ENCODE data around the gene GARIN5B. TPM values are rescaled to one million over a fixed set of nuclear protein-coding genes. Genes with fewer than 3 reads are reported as not detected.

The GARIN5B gene
- total and polyA plus RNA-seq, 2 donors (not counting 1 experiment from before 2014, with no cell fraction given), result not detected

DNA sequence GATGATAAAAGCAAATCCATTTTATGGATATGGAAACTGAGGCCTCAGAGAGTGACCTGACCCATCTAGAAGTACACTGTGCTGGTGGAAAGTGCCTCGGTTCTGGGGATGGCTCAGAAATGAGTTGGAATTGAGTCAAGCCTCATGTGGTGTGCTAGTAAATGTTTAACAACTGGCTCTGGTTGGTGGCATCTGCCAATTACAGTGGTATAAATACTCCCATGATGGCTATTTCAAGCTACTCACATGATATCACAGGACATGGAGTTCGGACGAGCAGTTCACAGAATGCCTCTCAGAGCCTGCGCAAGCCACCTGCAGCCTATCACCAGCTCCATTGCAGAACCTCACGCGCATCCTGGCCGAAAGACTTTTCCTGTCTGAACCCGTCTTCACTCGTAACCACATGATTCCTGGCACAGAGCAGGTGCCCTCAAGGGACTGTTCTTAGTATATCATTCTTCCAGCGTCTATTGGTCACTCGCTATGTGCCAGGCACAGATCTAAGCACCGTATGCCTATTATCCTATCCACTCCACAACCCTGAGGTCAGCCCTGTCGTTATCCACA is 47.0 kb downstream of the GARIN5B start:
- ChIA-PET POLR2A (no interaction called here), CTCF (no interaction called here)
- Histone ChIP-seq H3K4me3 (ENCODE audit: control extremely low read depth in 1 of 5, extremely low read depth in 1 of 5, insufficient read depth in 1 of 5, low read depth in 2 of 5, low read length in 4 of 5) (no peak overlapping the region), H3K9ac (ENCODE audit: low read length) (no peak overlapping the region), H2AFZ (ENCODE audit: insufficient read depth, low read depth, low read length, poor library complexity, severe bottlenecking) (no peak overlapping the region), H3K27ac (ENCODE audit: low read length in 2 of 2) (no peak overlapping the region), H3K4me1 (ENCODE audit: control insufficient read depth in 2 of 2, insufficient read depth in 2 of 2, low read length in 2 of 2) (no peaks in the 10 kb centered on the region), H3K9me3 (ENCODE audit: control extremely low read depth in 1 of 3, control insufficient read depth in 2 of 3, insufficient read depth in 1 of 3, low read length in 2 of 3) (no peaks in the 10 kb centered on the region), H4K20me1 (ENCODE audit: control insufficient read depth, insufficient read depth, low read length, poor library complexity, severe bottlenecking) (no peaks in the 10 kb centered on the region), H3K79me2 (ENCODE audit: control insufficient read depth, insufficient read depth, low read length) (no peaks in the 10 kb centered on the region), H3K4me2 (replicated peaks; ENCODE audit: low read depth, low read length, poor library complexity, severe bottlenecking) (no peak overlapping the region), H3K36me3 (replicated peaks in 1 of 2; ENCODE audit: control extremely low read depth in 1 of 2, control insufficient read depth in 1 of 2, extremely low read depth in 1 of 2, insufficient read depth in 2 of 2, low read length in 1 of 2) (no peaks in the 10 kb centered on the region), H3K27me3 (replicated peaks in 1 of 4; ENCODE audit: control extremely low read depth in 1 of 4, control insufficient read depth in 3 of 4, insufficient read depth in 4 of 4, low read length in 3 of 4) (no peaks in the 10 kb centered on the region)
- no peak for ATAC-seq (ENCODE audit: low read depth)
- WGBS (ENCODE audit: insufficient coverage), result 90% methylated on average over 13 of the region's 13 CpGs
- no peaks in the 10 kb centered on the region for H3K27me3 Mint-ChIP-seq
- H3K27ac Mint-ChIP-seq, result no peak overlapping the region
- no peaks in the 10 kb centered on the region for H3K9me3 Mint-ChIP-seq (ENCODE audit: insufficient read depth)
- intact Hi-C loops (cut with micrococcal nuclease), result no loop called here
- TF ChIP-seq, protein P1, sequence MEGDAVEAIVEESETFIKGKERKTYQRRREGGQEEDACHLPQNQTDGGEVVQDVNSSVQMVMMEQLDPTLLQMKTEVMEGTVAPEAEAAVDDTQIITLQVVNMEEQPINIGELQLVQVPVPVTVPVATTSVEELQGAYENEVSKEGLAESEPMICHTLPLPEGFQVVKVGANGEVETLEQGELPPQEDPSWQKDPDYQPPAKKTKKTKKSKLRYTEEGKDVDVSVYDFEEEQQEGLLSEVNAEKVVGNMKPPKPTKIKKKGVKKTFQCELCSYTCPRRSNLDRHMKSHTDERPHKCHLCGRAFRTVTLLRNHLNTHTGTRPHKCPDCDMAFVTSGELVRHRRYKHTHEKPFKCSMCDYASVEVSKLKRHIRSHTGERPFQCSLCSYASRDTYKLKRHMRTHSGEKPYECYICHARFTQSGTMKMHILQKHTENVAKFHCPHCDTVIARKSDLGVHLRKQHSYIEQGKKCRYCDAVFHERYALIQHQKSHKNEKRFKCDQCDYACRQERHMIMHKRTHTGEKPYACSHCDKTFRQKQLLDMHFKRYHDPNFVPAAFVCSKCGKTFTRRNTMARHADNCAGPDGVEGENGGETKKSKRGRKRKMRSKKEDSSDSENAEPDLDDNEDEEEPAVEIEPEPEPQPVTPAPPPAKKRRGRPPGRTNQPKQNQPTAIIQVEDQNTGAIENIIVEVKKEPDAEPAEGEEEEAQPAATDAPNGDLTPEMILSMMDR (IDR thresholded peaks at IDR 0.05), result no peak
- no peak for DNase-seq
- H3K4me1 Mint-ChIP-seq, result no peaks in the 10 kb centered on the region
- no peak overlapping the region for H3K4me3 Mint-ChIP-seq

DNA sequence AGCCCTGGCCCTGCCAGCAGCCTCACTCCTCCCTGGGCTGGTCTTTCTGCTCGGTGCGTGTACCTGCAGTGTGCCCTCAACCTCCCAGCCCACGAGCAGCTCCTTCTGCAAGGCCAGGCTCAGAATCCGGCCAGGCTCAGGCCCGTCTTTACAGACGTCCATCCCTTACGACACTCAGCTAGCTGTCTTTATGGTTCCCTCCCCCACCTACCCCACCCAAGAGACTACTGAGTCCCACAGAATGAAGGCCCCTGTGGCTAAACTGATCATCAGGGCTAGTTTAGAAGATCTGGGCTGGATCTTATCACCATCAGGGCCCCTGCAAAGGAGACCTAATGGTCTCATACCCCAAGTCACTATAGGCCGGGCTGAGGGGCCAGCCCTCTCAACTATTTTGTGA is 48.7 kb downstream of the GARIN5B start:
- ATAC-seq (ENCODE audit: low read depth), result no peak
- H2AFZ ChIP-seq (ENCODE audit: insufficient read depth, low read depth, low read length, poor library complexity, severe bottlenecking), result no peak overlapping the region
- intact Hi-C loops (cut with micrococcal nuclease), result no loop called here
- no peak for TF ChIP-seq EZH2 (IDR thresholded peaks at IDR 0.05; ENCODE audit: borderline replicate concordance, insufficient read depth, low read depth, low read length, poor library complexity, severe bottlenecking)
- TF ChIP-seq, protein P1 (IDR thresholded peaks at IDR 0.05), result no peak
- no peak overlapping the region for H3K4me2 ChIP-seq (replicated peaks; ENCODE audit: low read depth, low read length, poor library complexity, severe bottlenecking)
- no peaks in the 10 kb centered on the region for H3K36me3 ChIP-seq (replicated peaks in 1 of 2; ENCODE audit: control extremely low read depth in 1 of 2, control insufficient read depth in 1 of 2, extremely low read depth in 1 of 2, insufficient read depth in 2 of 2, low read length in 1 of 2)
- no peaks in the 10 kb centered on the region for H3K4me1 ChIP-seq (ENCODE audit: control insufficient read depth in 2 of 2, insufficient read depth in 2 of 2, low read length in 2 of 2)
- no peak overlapping the region for H3K9ac ChIP-seq (ENCODE audit: low read length)
- H3K79me2 ChIP-seq (ENCODE audit: control insufficient read depth, insufficient read depth, low read length), result no peaks in the 10 kb centered on the region
- CTCF ChIA-PET, result no interaction called here
- no peaks in the 10 kb centered on the region for H3K4me1 Mint-ChIP-seq
- no peak overlapping the region for H3K27ac Mint-ChIP-seq
- no peaks in the 10 kb centered on the region for H3K27me3 ChIP-seq (replicated peaks in 1 of 4; ENCODE audit: control extremely low read depth in 1 of 4, control insufficient read depth in 3 of 4, insufficient read depth in 4 of 4, low read length in 3 of 4)
- no peaks in the 10 kb centered on the region for H3K27me3 Mint-ChIP-seq
- no peaks in the 10 kb centered on the region for H4K20me1 ChIP-seq (ENCODE audit: control insufficient read depth, insufficient read depth, low read length, poor library complexity, severe bottlenecking)
- H3K27ac ChIP-seq (ENCODE audit: low read length in 2 of 2), result no peak overlapping the region
- H3K4me3 ChIP-seq (ENCODE audit: control extremely low read depth in 1 of 5, extremely low read depth in 1 of 5, insufficient read depth in 1 of 5, low read depth in 2 of 5, low read length in 4 of 5), result no peak overlapping the region
- no peak for DNase-seq
- POLR2A ChIA-PET, result no interaction called here
- H3K9me3 ChIP-seq (ENCODE audit: control extremely low read depth in 1 of 3, control insufficient read depth in 2 of 3, insufficient read depth in 1 of 3, low read length in 2 of 3), result peaks cover 0 to 4% (median 0%) of the 10 kb centered on the region in 3 donors
- WGBS (ENCODE audit: insufficient coverage), result 95% methylated on average over 8 of the region's 8 CpGs
- H3K4me3 Mint-ChIP-seq, result no peak overlapping the region
- H3K9me3 Mint-ChIP-seq (ENCODE audit: insufficient read depth), result no peaks in the 10 kb centered on the region

Data from B cell (primary cell).